Lower lobe of right lung (tissue), 2 donors: ENCODE data around the gene PTPRN2. TPM values are rescaled to one million over a fixed set of nuclear protein-coding genes. Genes with fewer than 3 reads are reported as not detected.

ENCODE experiments used
- ATAC-seq, 2 donors: fragments of 200-7000 bp; cut with Tn5 transposase; one replicate each; pipeline ENCODE4 v1.9.1; 2020 to 2022; ENCODE audit warnings: mild to moderate bottlenecking in 2 of 2, moderate library complexity in 2 of 2
- DNase-seq: peaks from one replicate; pipeline ENCODE4 v3.0.0-alpha.2; 2020
- H3K27ac ChIP-seq: fragments of 200-600 bp; one replicate; pipeline ENCODE4 v1.8.0; 2022
- H3K27me3 ChIP-seq: fragments of 200-600 bp; one replicate; pipeline ENCODE4 v1.8.0; 2022; ENCODE audit warnings: low read depth
- H3K36me3 ChIP-seq: fragments of 200-600 bp; one replicate; pipeline ENCODE4 v1.8.0; 2022; ENCODE audit warnings: mild to moderate bottlenecking
- H3K4me1 ChIP-seq: fragments of 200-600 bp; one replicate; pipeline ENCODE4 v1.8.0; 2022
- H3K4me3 ChIP-seq: fragments of 200-600 bp; one replicate; pipeline ENCODE4 v1.8.0; 2022; ENCODE audit warnings: mild to moderate bottlenecking
- H3K9me3 ChIP-seq: fragments of 200-600 bp; one replicate; pipeline ENCODE4 v1.8.0; 2022
- CTCF ChIP-seq: fragments of 200-600 bp; IDR thresholded peaks from one replicate; pipeline ENCODE4 v1.8.0; 2022; ENCODE audit warnings: antibody characterized with exemption, mild to moderate bottlenecking
- intact Hi-C: fragments of 100-400 bp; cut with DNase I; formaldehyde crosslinking; loops from one replicate; pipeline ENCODE4 v1.11.0; 2022
- total RNA-seq: library from RNA; stranded (reverse); fragmentation: NEBNext Ultra II Directional; extraction: Animal tissue kit (Norgen Biotek cat#: 25700); gene quantifications from one replicate; pipeline ENCODE4 v1.2.1, GENCODE V29; 2021
- donor health status: DM: no; HTN: yes; CAD: no; lungs with severe emphysema.

The PTPRN2 gene
- total RNA-seq, 1 donor from 2014 or later = 6.8 TPM

DNA sequence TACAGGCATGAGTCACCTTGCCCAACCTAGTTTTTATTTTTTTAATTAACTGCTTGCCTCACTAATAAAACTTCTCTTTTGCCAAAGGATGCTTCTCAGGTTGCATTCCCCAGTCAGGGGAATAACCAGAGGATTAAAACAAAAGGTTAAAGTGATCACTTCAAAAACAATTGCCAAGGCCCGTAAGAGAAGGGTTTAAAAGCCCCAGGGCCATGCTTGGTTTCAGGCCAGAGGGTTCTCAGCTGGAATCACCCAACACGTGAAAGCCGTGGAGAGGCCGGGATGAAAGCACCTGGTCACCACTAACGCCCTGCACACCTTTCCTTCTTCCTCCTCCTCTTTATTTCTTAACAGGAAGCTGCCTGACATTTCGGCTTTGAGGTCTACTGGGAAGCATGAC lies 587.5 kb downstream of the PTPRN2 start:
- intact Hi-C loops = no loop called here
- no peak for ATAC-seq
- DNase-seq = no peak
- Histone ChIP-seq H3K27me3 (no peaks in the 10 kb centered on the region), H3K27ac (no peak overlapping the region), H3K4me3 (no peak overlapping the region), H3K36me3 (no peaks in the 10 kb centered on the region), H3K9me3 (peaks cover 6% of the 10 kb centered on the region), H3K4me1 (no peaks in the 10 kb centered on the region)
- TF ChIP-seq CTCF = no peak

GRCh38 chr7:157998884-157999552 lies 588.6 kb downstream of the PTPRN2 start:
- Histone ChIP-seq H3K4me3 (no peak overlapping the region), H3K27ac (no peak overlapping the region), H3K27me3 (no peaks in the 10 kb centered on the region), H3K36me3 (no peaks in the 10 kb centered on the region), H3K4me1 (no peaks in the 10 kb centered on the region), H3K9me3 (peaks cover 6% of the 10 kb centered on the region)
- DNase-seq (no peak), ATAC-seq (peak; percentile 36 to 45)
- intact Hi-C loops = no loop called here
- TF ChIP-seq CTCF = no peak

- no peak for ATAC-seq
- no peak for DNase-seq
Measured at GRCh38 chr7:157997471-157997870, 590.2 kb downstream of the PTPRN2 start.

GRCh38 chr7:157997080-157997440 lies 590.6 kb downstream of the PTPRN2 start:
- intact Hi-C loops = no loop called here

More at GRCh38 chr7:157997471-157997870, 590.2 kb downstream of the PTPRN2 start:
- intact Hi-C loops = no loop called here
- H3K27me3 ChIP-seq = no peaks in the 10 kb centered on the region
- no peak for TF ChIP-seq CTCF
- H3K36me3 ChIP-seq = no peaks in the 10 kb centered on the region
- H3K9me3 ChIP-seq = peaks cover 6% of the 10 kb centered on the region
- no peak overlapping the region for H3K27ac ChIP-seq
- no peaks in the 10 kb centered on the region for H3K4me1 ChIP-seq
- no peak overlapping the region for H3K4me3 ChIP-seq

GRCh38 chr7:157996359-157997079 lies 591.1 kb downstream of the PTPRN2 start:
- no peak overlapping the region for H3K27ac ChIP-seq
- intact Hi-C loops = no loop called here
- TF ChIP-seq CTCF = no peak
- H3K36me3 ChIP-seq = no peaks in the 10 kb centered on the region
- DNase-seq = no peak
- H3K27me3 ChIP-seq = no peaks in the 10 kb centered on the region
- ATAC-seq = no peak
- peaks cover 6% of the 10 kb centered on the region for H3K9me3 ChIP-seq
- H3K4me1 ChIP-seq = no peaks in the 10 kb centered on the region
- H3K4me3 ChIP-seq = no peak overlapping the region

More at GRCh38 chr7:157997080-157997440, 590.6 kb downstream of the PTPRN2 start:
- DNase-seq (no peak), ATAC-seq (no peak)
- no peaks in the 10 kb centered on the region for H3K4me1 ChIP-seq
- no peak for TF ChIP-seq CTCF
- no peak overlapping the region for H3K4me3 ChIP-seq
- peaks cover 6% of the 10 kb centered on the region for H3K9me3 ChIP-seq
- no peaks in the 10 kb centered on the region for H3K36me3 ChIP-seq
- H3K27me3 ChIP-seq = no peaks in the 10 kb centered on the region
- H3K27ac ChIP-seq = no peak overlapping the region
